ENCODE measurements around the gene SH3TC1.

The SH3TC1 gene

DNA sequence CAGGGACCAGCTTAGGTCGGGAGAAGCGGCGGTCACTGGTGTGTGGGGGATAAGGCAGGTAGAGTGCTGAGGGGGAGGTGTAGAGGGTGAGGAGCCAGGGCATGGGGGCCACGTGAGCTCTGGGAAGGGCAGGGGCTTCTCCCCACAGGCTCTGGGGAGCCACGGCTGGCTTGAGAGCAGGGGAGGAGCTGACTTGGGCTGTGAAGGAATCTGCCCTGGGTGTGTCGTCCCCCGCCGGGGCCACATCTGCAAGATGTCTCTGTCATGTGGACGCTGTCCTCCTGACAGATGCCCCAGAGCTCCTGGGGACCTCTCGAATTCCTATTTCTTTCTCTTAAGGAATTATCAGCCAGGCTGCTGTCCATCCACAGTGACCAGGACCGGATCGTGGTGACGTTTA is 15.0 kb downstream of the SH3TC1 start:
- DNase-seq (ENCODE audit: low spot score): no peak

GRCh38 chr4:8215001-8215427 is 15.9 kb downstream of the SH3TC1 start:
- peak; percentile 67 for DNase-seq (ENCODE audit: low spot score)

DNA sequence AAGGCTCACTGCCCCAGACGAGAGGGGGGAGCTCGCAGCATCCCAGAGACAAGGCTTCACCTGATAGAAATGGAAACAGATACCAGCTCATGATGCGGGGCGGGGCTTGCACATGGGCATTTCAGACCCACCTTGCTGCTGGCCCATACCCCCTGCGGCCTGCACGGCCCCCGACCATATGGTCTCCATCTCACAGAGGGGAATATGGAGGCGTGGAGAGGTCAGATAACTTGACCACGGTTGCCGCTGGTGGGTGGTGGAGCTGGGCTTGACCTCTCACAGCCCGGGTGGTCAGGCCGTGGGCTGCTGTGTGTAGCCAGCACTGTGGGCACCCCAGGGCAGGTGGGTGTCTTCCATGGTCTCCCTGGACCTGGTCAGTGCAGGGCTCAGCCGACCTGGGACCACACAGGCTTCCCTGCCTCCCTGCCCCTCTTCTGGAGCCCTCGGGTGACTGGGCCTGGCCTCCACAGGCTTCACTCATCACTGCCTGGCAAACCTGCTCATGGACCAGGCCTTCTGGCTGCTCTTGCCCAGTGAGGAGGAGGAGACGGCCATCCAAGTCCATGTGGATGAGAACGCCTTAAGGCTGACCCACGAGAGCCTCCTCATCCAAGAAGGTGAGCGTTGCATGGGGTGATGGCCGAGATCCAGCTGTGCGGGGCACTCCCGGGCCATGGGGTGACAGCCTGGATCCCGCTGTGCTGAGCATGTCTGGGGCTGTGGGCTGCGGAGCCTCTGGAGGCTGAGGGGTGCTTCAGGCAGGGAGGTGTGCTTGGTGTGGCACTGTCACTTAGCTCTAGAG is 16.8 kb downstream of the SH3TC1 start:
- DNase-seq (ENCODE audit: low spot score): no peak

- DNase-seq (ENCODE audit: low spot score): no peak
Measured at GRCh38 chr4:8216443-8217245, 17.6 kb downstream of the SH3TC1 start.

GRCh38 chr4:8217246-8217511 is 18.1 kb downstream of the SH3TC1 start:
- DNase-seq (ENCODE audit: low spot score): no peak

DNA sequence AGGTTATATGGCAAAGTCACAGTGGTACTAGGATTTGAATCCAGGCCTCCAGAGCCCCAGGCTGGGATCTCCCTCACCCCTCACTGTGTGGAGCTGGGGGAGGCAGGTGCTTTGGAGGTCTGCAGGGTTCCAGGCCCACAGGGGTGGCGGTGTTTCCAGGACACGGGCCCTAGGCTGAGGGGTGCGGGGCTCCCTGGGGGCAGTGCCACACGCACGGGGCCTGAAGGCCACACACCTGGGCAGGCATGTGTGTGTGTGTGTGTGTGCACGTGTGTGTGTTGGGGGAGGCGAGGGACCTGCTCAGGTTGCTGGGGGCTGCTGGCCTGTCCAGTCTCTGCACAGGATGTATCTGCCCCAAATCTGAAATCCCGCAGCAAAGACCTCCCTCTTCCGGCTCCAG is 18.8 kb downstream of the SH3TC1 start:
- DNase-seq (ENCODE audit: low spot score): no peak

DNA sequence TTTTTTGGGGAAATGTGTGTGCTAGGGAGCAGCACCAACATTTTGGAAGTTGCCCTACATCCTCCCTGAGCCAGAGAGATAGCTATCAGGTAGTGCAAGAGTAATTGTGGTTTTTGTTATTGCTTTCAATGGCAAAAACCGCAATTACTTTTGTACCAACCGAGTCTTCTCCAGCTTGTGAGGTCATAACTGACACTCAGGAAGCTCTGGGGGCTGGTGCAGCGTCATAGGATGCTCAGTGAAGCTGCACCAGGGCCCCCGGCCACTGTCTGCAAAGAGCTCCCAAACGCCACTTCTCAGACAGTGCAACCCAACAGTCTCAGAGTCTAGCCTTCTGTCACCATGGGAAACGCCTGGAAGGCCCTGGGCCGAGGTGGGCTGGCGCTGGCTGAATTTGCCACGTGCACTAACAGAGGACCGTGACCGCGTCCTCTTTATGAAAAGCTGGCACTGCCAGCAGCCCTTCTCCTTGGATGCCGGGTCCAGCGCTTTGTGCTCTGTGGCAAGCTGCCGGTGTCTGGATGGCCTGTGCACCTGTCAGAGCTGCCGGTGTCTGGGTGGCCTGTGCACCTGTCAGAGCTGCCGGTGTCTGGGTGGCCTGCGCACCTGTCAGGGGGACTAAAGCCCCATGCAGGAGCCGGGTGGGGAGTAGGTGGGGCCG is 19.4 kb downstream of the SH3TC1 start:
- no peak for DNase-seq (ENCODE audit: low spot score)

GRCh38 chr4:8219236-8219635 is 20.1 kb downstream of the SH3TC1 start:
- DNase-seq (ENCODE audit: low spot score): no peak

GRCh38 chr4:8220661-8221450 is 21.8 kb downstream of the SH3TC1 start:
- DNase-seq (ENCODE audit: low spot score): no peak

GRCh38 chr4:8221476-8221875 is 22.4 kb downstream of the SH3TC1 start:
- peak; percentile 49 for DNase-seq (ENCODE audit: low spot score)

GRCh38 chr4:8221985-8222384 is 22.9 kb downstream of the SH3TC1 start:
- no peak for DNase-seq (ENCODE audit: low spot score)

DNA sequence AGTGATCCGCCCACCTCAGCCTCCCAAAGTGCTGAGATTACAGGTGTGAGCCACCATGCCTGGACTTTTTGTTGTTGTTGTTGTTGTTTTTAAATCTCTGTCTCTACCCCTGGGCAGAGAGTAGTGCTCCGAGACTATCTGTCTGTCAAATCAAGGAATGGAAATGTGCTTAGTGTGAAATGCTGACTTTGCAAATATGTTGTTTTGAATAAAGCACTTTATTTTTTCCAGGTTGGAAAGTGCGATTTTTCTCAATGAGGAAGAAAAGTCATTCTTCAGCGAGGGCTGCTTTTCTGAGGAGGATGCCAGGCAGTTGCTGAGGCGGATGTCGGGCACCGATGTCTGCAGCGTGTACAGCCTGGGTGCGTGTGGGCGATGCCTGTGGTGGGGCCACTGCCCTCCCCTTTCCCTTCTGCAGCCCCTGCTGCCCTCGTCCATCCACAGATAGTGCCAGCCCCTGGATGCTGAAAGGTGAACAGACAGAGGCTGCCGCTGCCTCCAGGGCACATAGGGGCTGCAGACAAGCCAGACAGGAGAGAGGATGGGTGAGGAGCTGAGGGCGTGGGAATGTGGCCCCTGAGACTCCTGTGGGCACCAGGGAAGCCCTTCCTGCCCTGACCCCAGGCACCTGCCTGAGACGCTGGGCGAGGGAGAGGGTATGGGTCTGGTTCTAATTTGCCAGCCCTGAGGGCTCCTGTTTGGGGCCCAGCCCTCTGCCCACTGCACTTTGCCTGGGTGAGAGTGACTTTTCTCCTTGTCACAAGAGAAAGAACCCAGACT is 23.7 kb downstream of the SH3TC1 start:
- no peak for DNase-seq (ENCODE audit: low spot score)

GRCh38 chr4:8224267-8224974 is 25.3 kb downstream of the SH3TC1 start:
- no peak for DNase-seq (ENCODE audit: low spot score)

DNA sequence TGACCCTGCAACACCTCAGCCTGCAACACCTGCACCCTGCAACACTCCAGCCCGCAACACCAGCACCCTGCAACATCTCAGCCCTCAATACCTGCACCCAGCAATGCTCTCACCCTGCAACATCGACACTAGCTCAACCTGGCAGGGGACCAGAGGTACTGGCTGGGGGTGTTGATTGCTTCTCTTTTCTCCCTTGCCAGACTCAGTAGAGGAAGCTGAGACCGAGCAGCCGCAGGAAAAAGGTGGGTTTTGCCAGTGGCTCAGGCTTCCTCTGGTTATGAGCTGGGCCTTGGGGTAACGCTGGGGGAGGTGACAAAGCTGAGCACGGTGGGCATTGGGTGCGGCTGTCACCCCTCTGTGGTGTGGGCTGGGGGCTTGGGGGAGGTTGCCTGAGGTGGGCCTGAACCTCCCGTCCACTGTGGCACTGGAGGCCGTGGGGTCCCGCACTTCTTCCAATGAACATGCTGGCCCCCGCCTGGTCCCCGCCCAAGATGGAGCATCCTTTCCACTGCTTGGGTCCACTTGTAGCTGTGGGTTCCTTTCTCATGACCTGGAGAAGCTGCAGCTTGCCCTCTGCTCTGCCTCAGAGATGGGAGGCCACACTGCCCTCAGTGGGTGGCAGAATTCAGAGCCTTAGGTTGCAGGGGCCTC is 26.0 kb downstream of the SH3TC1 start:
- DNase-seq (ENCODE audit: low spot score): no peak

DNA sequence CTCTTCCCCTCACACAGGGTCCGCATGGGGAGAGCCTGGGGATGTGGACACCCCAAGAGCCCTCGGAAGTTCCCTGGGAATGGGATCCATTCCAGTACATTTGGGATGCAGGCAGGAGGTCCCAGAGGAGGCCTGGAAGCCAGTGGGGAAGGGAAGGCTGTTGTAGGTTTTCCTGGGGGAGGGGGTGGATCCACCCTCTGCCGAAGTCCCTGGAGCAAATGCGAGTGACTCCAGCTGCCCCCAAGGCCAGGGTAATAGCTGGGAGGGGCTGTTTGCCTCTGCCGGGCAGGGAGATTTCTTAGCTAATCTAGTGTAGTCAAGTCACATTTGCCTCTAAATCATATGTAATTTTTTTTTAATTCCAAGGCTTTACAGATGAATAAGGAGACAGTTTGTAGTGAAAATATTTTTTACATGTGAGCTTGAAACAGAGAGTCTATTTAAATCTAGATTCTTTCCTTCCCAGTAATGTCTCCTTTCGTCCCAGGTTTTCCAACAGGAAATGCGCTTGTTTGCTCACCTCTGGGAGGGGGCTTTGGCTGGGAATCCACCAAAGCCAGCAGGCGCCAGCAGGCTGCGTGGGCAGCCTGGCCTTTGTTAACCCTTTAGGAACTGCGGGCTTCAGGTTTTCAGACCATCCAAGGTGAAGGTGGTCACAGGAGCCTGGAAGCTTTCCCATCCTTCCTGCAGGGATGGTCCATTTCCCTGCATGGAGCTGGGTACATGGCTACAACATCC is 26.8 kb downstream of the SH3TC1 start:
- no peak for DNase-seq (ENCODE audit: low spot score)

DNA sequence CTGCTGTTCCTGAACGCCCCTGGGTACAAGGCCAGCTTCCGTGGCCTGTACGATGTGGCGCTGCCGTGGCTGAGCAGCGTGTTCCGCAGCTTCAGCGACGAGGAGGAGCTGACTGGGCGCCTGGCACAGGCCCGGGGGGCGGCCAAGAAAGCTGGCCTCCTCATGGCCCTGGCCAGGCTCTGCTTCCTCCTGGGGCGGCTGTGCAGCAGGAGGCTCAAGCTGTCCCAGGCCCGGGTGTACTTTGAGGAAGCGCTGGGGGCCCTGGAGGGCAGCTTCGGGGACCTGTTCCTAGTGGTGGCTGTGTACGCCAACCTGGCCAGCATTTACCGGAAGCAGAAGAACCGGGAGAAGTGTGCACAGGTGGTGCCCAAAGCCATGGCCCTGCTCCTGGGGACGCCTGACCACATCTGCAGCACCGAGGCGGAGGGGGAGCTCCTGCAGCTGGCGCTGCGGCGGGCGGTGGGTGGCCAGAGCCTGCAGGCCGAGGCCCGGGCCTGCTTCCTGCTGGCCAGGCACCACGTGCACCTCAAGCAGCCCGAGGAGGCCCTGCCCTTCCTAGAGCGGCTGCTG is 28.2 kb downstream of the SH3TC1 start:
- DNase-seq (ENCODE audit: low spot score): no peak

- no peak for DNase-seq (ENCODE audit: low spot score)
Measured at GRCh38 chr4:8227771-8228318, 28.8 kb downstream of the SH3TC1 start.

DNA sequence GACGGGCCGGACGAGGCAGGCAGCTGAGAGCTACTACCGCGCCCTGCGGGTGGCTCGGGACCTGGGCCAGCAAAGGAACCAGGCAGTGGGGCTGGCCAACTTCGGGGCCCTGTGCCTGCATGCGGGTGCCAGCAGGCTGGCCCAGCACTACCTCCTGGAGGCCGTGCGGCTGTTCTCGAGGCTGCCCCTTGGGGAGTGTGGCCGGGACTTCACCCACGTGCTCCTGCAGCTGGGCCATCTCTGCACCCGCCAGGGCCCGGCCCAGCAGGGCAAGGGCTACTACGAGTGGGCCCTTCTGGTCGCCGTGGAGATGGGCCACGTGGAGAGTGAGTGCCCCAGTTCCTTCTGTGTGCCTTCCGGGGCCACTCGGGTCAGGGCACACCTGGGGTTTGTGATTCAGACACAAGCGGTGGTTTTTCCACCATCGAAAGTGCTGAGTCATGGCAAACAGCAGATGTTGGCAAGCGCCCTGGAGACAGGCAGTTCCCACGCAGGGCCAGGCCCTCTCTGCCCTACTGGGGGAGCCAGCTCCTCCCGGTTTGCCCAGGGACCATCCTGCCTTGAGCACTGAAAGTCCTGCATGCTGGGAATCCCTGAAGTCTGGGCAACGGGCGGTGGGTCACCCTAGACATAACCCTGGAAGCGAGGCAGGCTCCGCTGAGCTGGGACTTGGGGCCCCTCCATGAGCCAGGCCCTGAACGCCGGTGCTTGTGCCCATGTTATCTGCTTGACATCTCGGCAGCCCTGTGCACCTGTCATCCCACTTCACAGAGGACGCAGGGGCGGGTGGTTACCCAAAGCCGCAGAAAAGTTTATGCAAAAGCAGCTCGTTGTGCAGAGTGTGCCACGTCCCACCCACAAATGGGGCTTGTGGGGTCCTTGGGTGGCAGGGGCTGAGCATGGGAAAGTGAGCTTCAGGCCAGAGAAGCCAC is 29.5 kb downstream of the SH3TC1 start:
- peak; percentile 76 for DNase-seq (ENCODE audit: low spot score)
